ENCODE data around the gene CNTNAP2.

- no peak for TF ChIP-seq POLR2A (IDR thresholded peaks at IDR 0.05)
- no peak for TF ChIP-seq CTCF (IDR thresholded peaks at IDR 0.05)
These were observed 1356.0 kb downstream of the CNTNAP2 start for GRCh38 chr7:147472556-147472955.

All from lower leg skin (tissue), 3 donors.